Lung (tissue), 12 donors: ENCODE results near the gene WDR93. TPM values are rescaled to one million over a fixed set of nuclear protein-coding genes. Genes with fewer than 3 reads are reported as not detected.

Experiments
- ATAC-seq: fragments of 200-7000 bp; cut with Tn5 transposase; one replicate; pipeline ENCODE4 v1.9.1; 2020; ENCODE audit warnings: moderate number of reproducible peaks; ENCODE audit not compliant: insufficient read depth, low FRiP score
- DNase-seq, 3 donors: peaks; one replicate each; pipeline ENCODE4 v3.0.0-alpha.2; 2013 to 2017
- H3K27ac ChIP-seq, 2 donors: one replicate each; pipeline ENCODE4 v1.5.1; 2013; ENCODE audit warnings: mild to moderate bottlenecking in 2 of 2, moderate library complexity in 2 of 2, control low read depth in 1 of 2, inconsistent platforms in 1 of 2, low read depth in 1 of 2, low read length in 1 of 2
- H3K27me3 ChIP-seq, 3 donors: one replicate each; pipeline ENCODE4 v1.5.1; 2013; ENCODE audit warnings: low read length in 2 of 3; ENCODE audit not compliant: control insufficient read depth in 3 of 3, insufficient read depth in 3 of 3
- H3K36me3 ChIP-seq, 4 donors: one replicate each; pipeline ENCODE4 v1.5.1; 2013; ENCODE audit warnings: low read length in 4 of 4, mild to moderate bottlenecking in 1 of 4, moderate library complexity in 1 of 4; ENCODE audit not compliant: control insufficient read depth in 4 of 4, insufficient read depth in 4 of 4
- H3K4me1 ChIP-seq, 5 donors: one replicate each; pipeline ENCODE4 v1.5.1; 2013; ENCODE audit warnings: low read length in 5 of 5, mild to moderate bottlenecking in 2 of 5, moderate library complexity in 1 of 5; ENCODE audit not compliant: control insufficient read depth in 5 of 5, insufficient read depth in 5 of 5
- H3K4me3 ChIP-seq: one replicate; pipeline ENCODE4 v1.5.1; 2013; ENCODE audit warnings: mild to moderate bottlenecking, control low read depth, moderate library complexity
- H3K9ac ChIP-seq, 2 donors: one replicate each; pipeline ENCODE4 v1.5.1; 2013; ENCODE audit warnings: low read length in 2 of 2, control low read depth in 1 of 2; ENCODE audit not compliant: insufficient read depth in 1 of 2
- H3K9me3 ChIP-seq, 4 donors: one replicate each; pipeline ENCODE4 v1.5.1; 2013; ENCODE audit warnings: low read length in 3 of 4, mild to moderate bottlenecking in 1 of 4, moderate library complexity in 1 of 4; ENCODE audit not compliant: control insufficient read depth in 4 of 4, insufficient read depth in 3 of 4
- CTCF ChIP-seq: IDR thresholded peaks from 2 replicates; pipeline ENCODE4 v1.5.1; 2012; ENCODE audit warnings: mild to moderate bottlenecking; ENCODE audit errors: control extremely low read depth, extremely low read depth
- WGBS, 2 donors: extraction: QIAGEN DNeasy Blood & Tissue Kit; methylation state at CpG; one replicate each; pipeline ENCODE4 v1.1.7; 2013; 5-methylcytosine and 5-hydroxymethylcytosine counted together
- polyA plus RNA-seq, 2 donors: library from polyadenylated mRNA; stranded (reverse); fragments of 200-250 nt; gene quantifications; one replicate each; pipeline ENCODE4 v1.2.1, GENCODE V29; 2013
- total RNA-seq, 2 donors: library from RNA; depleted of rRNA in 1 of 2; stranded (reverse); fragments of >200 nt in 1 of 2; gene quantifications; one replicate each; pipeline ENCODE4 v1.2.1, GENCODE V29; 2014 to 2021
- donor health status: control.
- donor health status: control.
- donor health status: Bipolar disorder and iron deficiency.
- donor health status: healthy.
- donor health status: DM: yes; HTN: yes; CAD: no.

Gene WDR93
- total and polyA plus RNA-seq, 4 donors = 0.95 to 3.8 (median 2.2) TPM

- no peak for ATAC-seq
- no peaks in the 10 kb centered on the region for H3K27me3 ChIP-seq
- no peak overlapping the region for H3K9ac ChIP-seq
- no peak overlapping the region for H3K4me3 ChIP-seq
- H3K9me3 ChIP-seq = peaks cover 0 to 5% (median 2%) of the 10 kb centered on the region in 4 donors
- H3K27ac ChIP-seq = no peak overlapping the region
- TF ChIP-seq CTCF = no peak
- no peak for DNase-seq
- no peaks in the 10 kb centered on the region for H3K4me1 ChIP-seq
- no peaks in the 10 kb centered on the region for H3K36me3 ChIP-seq
- 91 to 96% methylated on average over 1 of the region's 1 CpG for WGBS, 2 donors
Observed at GRCh38 chr15:89725064-89725463, 34.5 kb downstream of the WDR93 start.

DNA sequence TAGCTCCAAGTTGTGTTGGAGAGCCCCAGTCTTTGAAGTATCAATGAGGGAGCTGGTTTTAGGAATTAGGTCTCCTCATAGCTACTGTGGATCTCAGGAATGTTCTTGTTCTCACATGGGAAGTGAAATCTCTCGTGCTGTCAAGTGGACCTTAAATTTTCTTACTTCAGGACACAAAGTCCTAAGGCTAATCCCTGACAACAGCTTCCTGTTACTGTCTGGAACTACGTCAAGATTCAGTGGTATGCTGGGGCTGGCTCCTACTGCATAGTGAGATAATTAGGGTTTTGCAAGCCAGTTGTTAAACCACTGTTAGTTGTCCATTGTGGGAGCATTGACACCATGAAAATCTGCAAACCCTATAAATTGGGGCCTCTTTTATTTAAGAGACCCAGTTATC is 37.6 kb downstream of the WDR93 start:
- Histone ChIP-seq H3K9ac (no peak overlapping the region), H3K36me3 (no peaks in the 10 kb centered on the region), H3K4me1 (no peaks in the 10 kb centered on the region), H3K27ac (no peak overlapping the region), H3K27me3 (no peaks in the 10 kb centered on the region), H3K9me3 (peaks cover 0 to 5% (median 0%) of the 10 kb centered on the region in 4 donors), H3K4me3 (no peak overlapping the region)
- TF ChIP-seq CTCF = no peak
- DNase-seq (no peak), ATAC-seq (no peak)
- 35 to 63% methylated on average over 2 of the region's 2 CpGs for WGBS, 2 donors

DNA sequence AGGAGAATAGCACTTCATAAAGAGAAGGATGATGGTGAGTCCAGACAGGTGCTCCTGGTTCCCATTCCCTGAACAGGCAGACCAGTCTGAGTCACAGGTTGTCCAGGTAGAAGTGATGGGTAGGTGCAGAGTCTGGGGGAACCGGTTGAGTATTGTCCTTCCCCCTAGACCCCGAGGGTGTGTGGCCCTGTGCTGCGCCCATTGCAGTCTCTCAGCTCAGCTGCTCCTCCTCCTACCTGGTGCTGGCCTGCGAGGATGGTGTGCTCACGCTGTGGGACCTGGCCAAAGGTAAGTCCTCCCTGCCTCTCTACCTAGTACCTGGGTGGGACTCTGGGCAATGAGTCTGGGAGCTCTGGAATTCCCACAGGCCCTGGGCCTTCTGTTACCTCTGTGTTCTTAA is 40.7 kb downstream of the WDR93 start:
- Histone ChIP-seq H3K4me1 (no peaks in the 10 kb centered on the region), H3K9me3 (no peaks in the 10 kb centered on the region), H3K36me3 (no peaks in the 10 kb centered on the region), H3K9ac (no peak overlapping the region), H3K27ac (no peak overlapping the region), H3K4me3 (no peak overlapping the region), H3K27me3 (no peaks in the 10 kb centered on the region)
- no peak for TF ChIP-seq CTCF
- DNase-seq (no peak), ATAC-seq (no peak)
- 91 to 98% methylated on average over 5 of the region's 5 CpGs for WGBS, 2 donors

- Histone ChIP-seq H3K27me3 (no peaks in the 10 kb centered on the region), H3K9ac (no peak overlapping the region), H3K4me3 (no peak overlapping the region), H3K4me1 (no peaks in the 10 kb centered on the region), H3K36me3 (no peaks in the 10 kb centered on the region), H3K9me3 (no peaks in the 10 kb centered on the region), H3K27ac (no peak overlapping the region)
- ATAC-seq (no peak), DNase-seq (peak in 1 of 3 donors; percentile 29)
- whole genome bisulfite sequencing, 2 donors = 63 to 74% methylated on average over 8 of the region's 8 CpGs
- TF ChIP-seq CTCF = no peak
Observed at GRCh38 chr15:89732451-89733172, 42.0 kb downstream of the WDR93 start.
